NCI-H1048 (cell line): ENCODE data around the gene KRTAP20-1.

Source experiments
- DNase-seq: peaks from one replicate; lab custom pipeline; 2025; lab: John Stamatoyannopoulos, UW

Gene KRTAP20-1

DNA sequence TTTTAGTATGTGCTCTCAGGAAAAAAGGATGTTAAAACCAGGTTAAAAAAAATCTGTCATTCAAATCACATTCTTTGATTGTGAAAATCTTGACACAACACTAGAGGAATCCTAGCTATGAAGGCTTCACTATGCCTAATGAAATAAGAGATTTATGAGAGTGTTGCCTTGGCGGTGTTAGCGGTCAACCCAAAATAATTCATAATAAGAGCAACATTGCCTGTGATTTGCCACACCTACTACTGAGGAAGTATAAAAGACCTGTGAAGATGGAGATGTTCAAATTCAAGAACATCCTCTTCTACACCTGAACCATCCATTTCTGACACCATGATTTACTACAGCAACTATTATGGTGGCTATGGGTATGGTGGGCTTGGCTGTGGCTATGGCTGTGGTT is at the start of gene KRTAP20-1:
KRTAP20-1 (plus strand) TSS at position 301 of the 400 bp plus-strand sequence; CDS start at position 331, 30 bp downstream.
- no peak for DNase-seq

DNA sequence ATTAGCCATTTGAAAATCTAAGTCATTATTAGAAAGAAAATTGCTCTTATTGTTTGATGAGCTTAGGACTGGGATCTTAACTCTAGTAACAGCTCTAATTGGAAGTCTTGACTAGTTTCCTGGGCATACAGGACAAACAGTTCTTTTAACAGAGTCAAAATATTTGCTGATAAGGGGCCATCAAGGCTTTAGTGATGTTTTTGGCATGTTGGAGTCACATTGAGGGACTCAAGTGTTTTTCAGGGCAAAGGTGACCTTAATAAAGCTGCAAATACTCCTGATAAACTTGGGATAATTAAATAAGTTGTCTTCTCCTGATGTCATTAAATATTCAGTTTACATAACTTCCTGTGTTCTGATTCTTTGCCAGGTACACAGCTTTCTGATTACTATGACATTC is 48.6 kb upstream of the KRTAP20-1 start:
- DNase-seq: no peak

DNA sequence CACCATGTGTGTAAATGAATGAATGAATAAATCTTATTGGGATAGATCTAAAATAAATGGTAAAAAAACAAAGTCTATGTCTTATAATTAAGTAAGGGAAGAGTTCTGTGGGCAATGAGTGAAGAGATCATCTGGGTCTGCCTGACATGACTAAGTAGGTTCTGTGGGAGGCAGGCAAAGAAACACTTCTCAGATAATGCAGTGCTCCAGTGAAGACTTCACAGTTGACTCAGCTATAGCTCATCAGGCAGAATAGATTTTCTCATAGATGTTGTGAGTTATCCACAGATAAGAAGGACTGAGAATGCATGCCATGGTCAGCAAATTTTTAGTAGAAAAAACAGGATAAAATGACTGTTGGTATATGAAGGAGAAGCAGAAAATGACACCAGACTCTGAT is 38.5 kb upstream of the KRTAP20-1 start:
- no peak for DNase-seq

GRCh38 chr21:30579346-30579745 is 36.9 kb upstream of the KRTAP20-1 start:
- no peak for DNase-seq

- no peak for DNase-seq
Measured at GRCh38 chr21:30580132-30580531, 36.1 kb upstream of the KRTAP20-1 start.

- DNase-seq: no peak
Measured at GRCh38 chr21:30582870-30583269, 33.4 kb upstream of the KRTAP20-1 start.

DNA sequence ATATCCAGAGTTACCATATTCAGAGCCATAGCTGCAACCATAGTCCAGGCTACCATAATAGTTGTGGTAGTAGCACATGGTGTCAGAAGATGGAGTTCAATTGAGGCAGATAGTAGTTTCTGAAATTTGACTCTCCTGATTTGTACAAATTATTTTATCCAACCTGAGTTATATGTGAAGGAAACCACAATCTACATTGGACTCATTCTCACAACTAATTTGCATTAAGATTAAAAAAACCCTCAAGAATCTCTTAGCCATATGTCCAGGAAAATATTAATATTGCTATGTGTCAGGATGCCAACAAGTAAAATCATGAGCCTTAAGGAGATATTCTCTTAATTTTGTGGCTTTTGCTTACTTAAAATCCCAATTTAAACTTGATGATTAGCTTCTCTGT is 25.9 kb upstream of the KRTAP20-1 start, which contains the start of gene KRTAP22-2:
KRTAP22-2 (minus strand) TSS at position 101 of the 400 bp plus-strand sequence.
- DNase-seq: no peak

DNA sequence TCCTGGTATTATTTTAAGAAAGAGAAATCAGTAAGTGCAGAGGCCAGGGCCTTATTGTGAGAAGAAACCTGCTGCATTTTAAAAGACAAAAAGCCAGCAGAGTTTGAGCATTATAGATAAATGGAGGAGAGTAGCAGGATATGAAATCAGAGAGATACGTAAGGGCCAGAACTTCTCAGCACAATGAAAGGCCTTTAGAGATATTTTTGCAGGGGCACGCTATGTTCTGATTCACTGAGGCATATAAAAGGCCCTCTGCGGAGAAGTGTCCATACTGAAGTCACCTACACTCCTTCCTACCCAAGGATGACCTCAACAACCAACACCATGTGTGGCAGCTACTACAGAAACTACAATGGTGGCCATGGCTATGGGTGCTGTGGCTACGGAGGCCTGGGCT is 24.1 kb upstream of the KRTAP20-1 start, which contains the start of gene KRTAP6-3:
KRTAP6-3 (plus strand) TSS at position 301 of the 400 bp plus-strand sequence; CDS start at position 307, 6 bp downstream.
- no peak for DNase-seq

DNA sequence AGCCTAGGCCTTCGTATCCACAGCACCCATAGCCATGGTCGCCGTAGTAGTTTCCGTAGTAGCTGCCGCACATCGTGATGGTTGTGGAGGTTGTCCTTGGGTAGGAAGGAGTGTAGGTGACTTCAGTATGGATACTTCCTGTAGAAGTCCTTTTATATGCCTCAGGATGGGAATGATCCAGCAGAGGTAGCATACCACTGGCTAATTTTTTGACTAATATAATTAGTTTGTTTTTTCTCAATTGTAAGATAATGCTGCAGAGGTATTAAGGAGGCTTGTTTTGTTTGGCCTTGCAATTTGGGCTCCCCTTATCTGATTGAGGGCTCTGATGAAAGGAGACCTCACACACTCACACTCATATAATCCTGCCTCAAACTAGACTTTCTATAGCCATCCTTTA is 17.4 kb upstream of the KRTAP20-1 start, which contains the start of gene KRTAP6-2:
KRTAP6-2 (minus strand) TSS at position 101 of the 400 bp plus-strand sequence; CDS start at position 73, 28 bp downstream.
- no peak for DNase-seq

GRCh38 chr21:30600787-30601186 is 15.4 kb upstream of the KRTAP20-1 start, which contains the start of gene KRTAP22-1:
TSS of gene KRTAP22-1 (plus strand) at chr21:30601087.
- DNase-seq: no peak

DNA sequence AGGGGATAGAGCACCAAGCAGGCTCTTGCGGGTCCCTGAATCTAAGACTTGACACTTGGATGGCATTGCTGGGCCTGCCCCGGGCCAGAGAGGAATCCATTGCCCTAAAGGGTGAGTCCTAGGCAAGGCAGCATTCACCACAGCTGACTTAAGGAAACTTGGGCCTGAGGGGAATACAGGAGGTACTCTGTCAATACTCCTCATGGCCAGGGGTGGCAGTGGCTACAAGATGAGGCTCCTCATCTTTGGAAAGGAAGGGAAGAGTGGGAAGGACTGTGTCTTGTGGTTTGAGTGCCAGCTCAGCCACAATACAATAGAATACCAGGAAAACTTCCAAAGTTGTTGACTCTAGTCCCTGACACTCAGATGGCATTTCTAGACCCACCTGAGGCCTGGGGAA is 10.3 kb upstream of the KRTAP20-1 start:
- DNase-seq: no peak

- DNase-seq: no peak
Measured at GRCh38 chr21:30612132-30612531, 4.1 kb upstream of the KRTAP20-1 start.

DNA sequence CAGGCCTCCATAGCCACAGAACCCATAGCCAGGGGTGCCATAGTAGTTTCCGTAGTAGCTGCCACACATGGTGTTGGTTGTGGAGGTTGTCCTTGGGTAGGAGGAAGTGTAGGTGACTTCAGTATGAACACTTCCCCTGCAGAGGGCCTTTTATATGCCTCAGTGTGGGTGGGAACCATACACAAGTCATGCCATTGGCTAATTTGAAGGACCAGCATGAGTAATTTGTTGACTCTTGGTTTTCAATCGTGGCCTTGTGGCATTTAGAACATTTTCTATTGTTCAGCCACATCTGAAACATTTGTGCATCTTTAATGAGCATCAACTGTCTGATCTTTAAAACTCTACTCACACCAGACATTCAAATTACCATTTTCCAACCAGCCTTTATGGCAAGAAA is 2.4 kb upstream of the KRTAP20-1 start, which contains the start of gene KRTAP6-1:
KRTAP6-1 (minus strand) TSS at position 95 of the 400 bp plus-strand sequence; CDS start at position 69, 26 bp downstream.
- no peak for DNase-seq

GRCh38 chr21:30615199-30615598 is 1.0 kb upstream of the KRTAP20-1 start:
- no peak for DNase-seq

- no peak for DNase-seq
Measured at GRCh38 chr21:30620080-30620479, 3.9 kb downstream of the KRTAP20-1 start.

GRCh38 chr21:30620522-30620921 is 4.3 kb downstream of the KRTAP20-1 start, which contains the start of gene KRTAP20-4:
TSS of gene KRTAP20-4 (plus strand) at chr21:30620627.
- DNase-seq: no peak

DNA sequence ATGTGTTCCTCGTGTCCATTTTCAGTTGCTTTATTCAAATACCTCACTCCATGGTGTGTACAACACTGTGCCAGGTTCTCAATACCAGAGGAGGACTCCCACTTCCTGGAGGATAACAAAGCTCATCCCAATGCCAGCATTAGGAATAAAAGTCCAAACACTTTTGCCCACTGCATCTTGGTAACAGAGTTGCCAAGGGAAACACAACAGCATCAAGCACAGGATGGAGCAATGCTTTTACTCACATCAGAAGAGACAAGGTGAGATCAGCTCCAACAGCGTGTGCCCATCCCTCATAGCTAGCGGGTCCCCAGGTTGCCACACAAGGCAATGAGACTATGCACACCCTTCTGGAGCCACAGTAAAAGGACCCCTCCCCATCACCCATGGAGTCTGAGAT is 7.1 kb downstream of the KRTAP20-1 start:
- DNase-seq: no peak

- DNase-seq: no peak
Measured at GRCh38 chr21:30625449-30626165, 9.4 kb downstream of the KRTAP20-1 start.

- no peak for DNase-seq
Measured at GRCh38 chr21:30628109-30628508, 11.9 kb downstream of the KRTAP20-1 start.

GRCh38 chr21:30629200-30629599 is 13.0 kb downstream of the KRTAP20-1 start:
- no peak for DNase-seq

GRCh38 chr21:30634906-30635305 is 18.7 kb downstream of the KRTAP20-1 start, which contains the start of gene KRTAP20-2:
TSS of gene KRTAP20-2 (plus strand) at chr21:30635206. CDS start at chr21:30635264, 58 bp downstream.
- DNase-seq: no peak

GRCh38 chr21:30638686-30639085 is 22.5 kb downstream of the KRTAP20-1 start:
- DNase-seq: no peak

- no peak for DNase-seq
Measured at GRCh38 chr21:30642564-30642963, 26.3 kb downstream of the KRTAP20-1 start, which contains the start of gene KRTAP20-3. TSS of gene KRTAP20-3 (plus strand) at chr21:30642864.
